ENCODE measurements around the gene ISG20L2. TPM values are rescaled to one million over a fixed set of nuclear protein-coding genes. Genes with fewer than 3 reads are reported as not detected.

Gene ISG20L2
- total and polyA plus RNA-seq, 2 experiments from 2014 or later, result 23.1 to 34.9 TPM

- peaks cover 22% of the 10 kb centered on the region for H3K27me3 Mint-ChIP-seq (ENCODE audit: insufficient read depth, low read depth, poor library complexity)
- Histone ChIP-seq H3K4me3 (peak overlapping the region; percentile 51), H3K36me3 (ENCODE audit: insufficient read depth) (no peaks in the 10 kb centered on the region; the same call in 1 of the 2 replicates), H3K27ac (ENCODE audit: low read depth) (peak overlapping the region; percentile 97), H3K4me1 (ENCODE audit: insufficient read depth) (peaks cover 53% of the 10 kb centered on the region), H3K4me2 (peak overlapping the region; percentile 81), H3F3A (replicated peaks; ENCODE audit: low read depth) (peaks cover 36% of the 10 kb centered on the region), H3K27me3 (ENCODE audit: insufficient read depth) (peaks cover 22% of the 10 kb centered on the region), H2AFZ (peak overlapping the region; percentile 78), H3K79me2 (replicated peaks; ENCODE audit: insufficient read depth) (no peaks in the 10 kb centered on the region), H3K9me2 (ENCODE audit: insufficient read depth) (no peaks in the 10 kb centered on the region), H4K20me1 (replicated peaks; ENCODE audit: insufficient read depth) (no peaks in the 10 kb centered on the region)
- peak overlapping the region; percentile 55; the same call in 2 of the 3 replicates for H3K4me3 Mint-ChIP-seq
- H3K27ac Mint-ChIP-seq, result peak overlapping the region; percentile 43
- no peak for TF ChIP-seq ETS1 (IDR thresholded peaks at IDR 0.05)
- ATAC-seq (peak; percentile 1), DNase-seq (ENCODE audit: low spot score) (peak; percentile 66)
- peaks cover 16% of the 10 kb centered on the region for H3K36me3 Mint-ChIP-seq (ENCODE audit: low read depth)
- no peaks in the 10 kb centered on the region; the same call in 2 of the 3 replicates for H3K9me3 Mint-ChIP-seq
- H3K4me1 Mint-ChIP-seq, result peaks cover 61% of the 10 kb centered on the region
These were observed 34.5 kb downstream of the ISG20L2 start for GRCh38 chr1:156693848-156694689.

GRCh38 chr1:156692925-156693847 is 35.4 kb downstream of the ISG20L2 start:
- Mint-ChIP-seq H3K9me3 (no peaks in the 10 kb centered on the region; the same call in 2 of the 3 replicates), H3K36me3 (ENCODE audit: low read depth) (peaks cover 7% of the 10 kb centered on the region), H3K27me3 (ENCODE audit: insufficient read depth, low read depth, poor library complexity) (peaks cover 22% of the 10 kb centered on the region), H3K4me3 (peak overlapping the region; percentile 55), H3K4me1 (peaks cover 66% of the 10 kb centered on the region), H3K27ac (peak overlapping the region; percentile 88)
- no peak overlapping the region for H2AFZ ChIP-seq
- ATAC-seq (peak; percentile 64), DNase-seq (ENCODE audit: low spot score) (peak; percentile 100)
- H3K27me3 ChIP-seq (ENCODE audit: insufficient read depth), result peaks cover 22% of the 10 kb centered on the region
- peaks cover 36% of the 10 kb centered on the region for H3F3A ChIP-seq (replicated peaks; ENCODE audit: low read depth)
- H3K4me3 ChIP-seq, result peak overlapping the region; percentile 51
- H3K36me3 ChIP-seq (ENCODE audit: insufficient read depth), result no peaks in the 10 kb centered on the region
- no peaks in the 10 kb centered on the region for H3K79me2 ChIP-seq (replicated peaks; ENCODE audit: insufficient read depth)
- peaks cover 53% of the 10 kb centered on the region for H3K4me1 ChIP-seq (ENCODE audit: insufficient read depth)
- TF ChIP-seq ZNF114 (CRISPR knock-in tag; IDR thresholded peaks at IDR 0.05) (0 out of 2 replicates have a peak, but pooled peaks have one; percentile 48), ETS1 (IDR thresholded peaks at IDR 0.05) (no peak), ZNF462 (CRISPR knock-in tag; IDR thresholded peaks at IDR 0.05) (peak; percentile 81), CREB1 (CRISPR knock-in tag; IDR thresholded peaks at IDR 0.05; ENCODE audit: low read depth) (peak; percentile 51), POLR2AphosphoS5 (IDR thresholded peaks at IDR 0.05; ENCODE audit: low read depth) (peak; percentile 44)
- peak overlapping the region; percentile 89 for H3K4me2 ChIP-seq
- peak overlapping the region; percentile 97 for H3K27ac ChIP-seq (ENCODE audit: low read depth)
- no peaks in the 10 kb centered on the region for H3K9me2 ChIP-seq (ENCODE audit: insufficient read depth)
- no peaks in the 10 kb centered on the region for H4K20me1 ChIP-seq (replicated peaks; ENCODE audit: insufficient read depth)

Data from GM23338 (cell line).